HG03460 (cell line): Measurements from ENCODE around the gene RPS2.
A peak's percentile ranks its signal among the peaks of the same experiment; 100 is the strongest.

Experiments
- ATAC-seq: cut with Tn5 transposase; IDR thresholded peaks from one replicate; pipeline ENCODE4 v1.9.1; 2021; ENCODE audit not compliant: unreplicated experiment

Gene RPS2

DNA sequence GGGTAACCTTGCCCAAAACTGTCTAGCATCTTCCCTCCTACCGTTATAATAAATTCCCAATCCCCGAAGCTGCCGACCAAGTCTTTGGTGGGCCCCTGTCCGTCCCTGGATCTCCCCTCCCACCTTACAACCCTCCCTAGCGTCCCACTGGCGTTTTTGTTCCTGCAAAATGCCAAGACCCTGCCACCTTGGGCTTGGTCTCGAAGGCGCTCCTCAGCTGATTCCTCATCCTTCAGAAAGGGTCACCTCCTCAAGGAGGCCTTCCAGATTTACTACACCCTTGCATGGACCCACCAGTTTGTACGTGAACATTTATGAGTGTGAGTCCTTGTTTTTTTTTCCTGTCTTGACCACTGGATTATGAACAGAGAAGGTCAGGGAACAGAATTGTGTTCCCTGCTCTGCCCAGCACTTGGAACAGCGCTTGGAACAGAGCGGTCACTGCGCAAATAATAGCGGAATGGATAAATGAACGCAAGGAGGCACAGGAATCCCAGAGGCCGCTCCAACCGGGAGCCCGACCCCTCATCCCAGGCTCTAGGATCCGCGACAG, 18.4 kb upstream of the RPS2 start:
- no peak for ATAC-seq

DNA sequence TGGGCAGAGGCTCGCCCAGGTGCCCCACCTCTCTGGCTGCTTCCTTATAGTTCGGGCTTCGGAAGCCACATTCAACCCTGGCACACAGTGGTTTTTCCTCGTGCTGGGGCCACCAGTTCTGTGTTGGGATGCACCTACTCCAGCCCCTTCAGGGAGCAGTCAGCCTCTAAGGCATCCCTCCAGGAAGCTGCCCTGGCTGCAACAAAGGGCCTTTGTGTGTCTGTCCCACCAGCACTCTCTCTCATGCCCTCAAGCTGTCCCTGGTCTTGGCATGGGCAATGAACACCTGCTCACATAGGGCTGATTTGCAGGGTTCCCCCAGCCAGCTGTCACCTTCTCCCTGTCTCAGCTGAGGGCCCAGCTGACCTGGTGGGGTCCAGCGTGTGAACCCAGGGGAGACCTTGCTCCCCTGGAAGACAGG, 17.4 kb upstream of the RPS2 start:
- ATAC-seq: no peak

DNA sequence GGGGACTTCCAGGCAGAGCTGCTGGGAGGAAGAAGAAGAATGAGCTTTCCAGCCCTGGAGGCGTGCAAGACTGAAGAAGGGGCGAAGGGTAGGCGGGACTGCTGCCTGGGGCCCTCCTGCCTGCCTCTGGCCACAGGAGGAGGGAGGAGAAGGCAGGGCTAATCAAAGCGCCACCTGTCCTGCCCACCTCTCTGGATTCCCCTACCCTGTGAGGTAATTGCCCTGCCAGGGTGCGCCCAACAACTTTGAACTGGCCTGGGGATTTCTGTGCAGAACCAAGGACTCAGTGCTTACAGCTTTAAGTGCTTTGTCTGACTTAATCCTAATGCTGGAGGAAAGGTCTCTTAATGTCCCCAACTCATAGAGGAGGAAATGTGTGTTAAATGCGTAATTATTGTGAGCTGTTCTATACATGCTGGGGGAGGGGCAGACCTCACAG, 16.8 kb upstream of the RPS2 start, which contains the start of gene NOXO1:
NOXO1 (minus strand) TSS at position 72 of the 439 bp plus-strand sequence. CDS start 290 bp downstream, outside the sequence.
- ATAC-seq: no peak

DNA sequence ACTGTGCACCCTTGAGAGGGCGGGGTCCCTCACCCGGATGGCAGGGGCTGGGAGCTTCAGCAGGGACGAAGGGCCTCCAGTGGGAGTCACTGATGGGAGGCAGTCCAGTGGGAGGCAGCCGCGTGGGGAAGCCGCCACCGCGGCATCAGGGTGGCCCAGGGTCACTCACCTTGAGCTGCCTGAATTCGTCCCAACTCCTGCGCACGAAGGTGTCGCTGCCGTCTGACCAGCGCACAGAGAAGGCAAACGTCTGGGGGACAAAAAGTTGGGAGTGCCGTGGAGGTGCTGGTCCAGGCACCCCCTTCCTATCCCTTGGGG, 16.1 kb upstream of the RPS2 start:
- ATAC-seq: no peak

DNA sequence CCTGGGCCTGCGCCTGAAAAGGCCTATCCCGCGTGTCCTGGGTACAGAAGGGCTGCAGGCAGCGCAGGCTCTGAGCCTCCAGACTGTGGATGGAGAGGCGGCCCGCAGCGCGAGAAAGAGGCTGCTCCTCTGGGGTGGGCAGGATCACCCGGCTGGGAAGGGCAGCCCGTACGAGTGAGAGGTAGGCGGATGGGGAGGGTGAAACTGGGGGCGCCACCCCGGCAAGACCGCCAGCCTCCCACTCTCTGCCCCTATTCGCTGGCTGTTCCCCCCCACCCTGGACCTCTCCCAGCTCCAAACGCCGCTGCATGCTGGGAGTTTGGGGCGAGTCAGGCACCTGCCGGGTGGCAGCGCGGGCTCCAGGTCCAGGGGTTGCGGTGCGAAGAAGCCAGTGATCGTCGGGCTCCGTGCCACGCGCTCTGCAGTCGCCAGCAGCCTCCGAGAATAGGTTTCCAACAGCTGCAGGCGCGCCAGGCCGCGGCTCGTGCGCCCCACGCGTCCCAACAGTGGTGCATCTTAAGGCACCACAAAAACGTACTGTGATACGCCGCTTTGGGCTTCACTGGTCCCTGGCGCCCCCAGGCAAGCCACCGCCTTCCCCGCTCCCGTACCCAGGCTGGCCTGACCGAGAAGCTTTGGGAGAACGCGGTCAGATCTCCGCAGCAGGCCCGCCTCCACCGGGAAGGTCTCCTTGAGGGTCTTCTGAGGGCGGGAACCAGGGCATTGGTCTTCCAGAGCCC, 15.6 kb upstream of the RPS2 start:
- ATAC-seq: no peak

DNA sequence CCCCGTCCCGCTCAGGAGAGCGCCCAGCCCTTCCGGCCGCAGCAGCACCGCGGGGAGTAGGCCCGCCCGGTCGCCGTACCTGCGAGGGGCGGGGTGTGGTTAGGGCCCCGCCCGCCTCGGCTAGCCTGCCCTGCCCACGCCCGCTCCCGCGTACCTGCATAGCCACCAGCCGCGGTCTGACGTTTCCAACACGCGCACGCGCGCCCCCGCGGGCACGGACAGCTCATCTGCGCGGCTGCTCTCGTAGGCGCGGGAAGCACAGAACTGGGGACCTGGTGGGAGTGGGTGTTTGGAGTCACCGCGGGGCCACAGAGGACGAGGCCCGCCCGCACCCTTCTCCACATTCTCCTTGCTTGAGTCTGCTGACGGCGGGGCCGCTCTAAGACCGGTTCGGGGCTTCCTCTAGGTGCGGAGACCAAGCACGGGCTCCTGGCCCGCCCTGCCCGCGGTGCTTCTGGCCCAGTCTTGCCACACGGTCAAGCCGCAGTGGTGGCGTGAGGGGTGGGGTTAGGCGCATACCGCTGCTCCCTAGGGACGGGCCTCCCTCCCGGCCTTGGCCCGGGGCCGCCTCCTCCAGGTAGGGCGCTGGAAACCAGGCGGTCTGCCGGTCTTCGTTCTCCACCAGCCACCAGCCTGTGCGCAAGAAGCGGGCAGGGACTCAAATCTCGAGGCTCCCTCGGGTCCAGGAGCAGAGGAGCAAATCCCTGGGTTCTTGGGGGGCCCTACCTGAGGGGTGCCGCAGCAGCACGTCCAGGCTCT, 14.8 kb upstream of the RPS2 start:
- ATAC-seq: no peak

DNA sequence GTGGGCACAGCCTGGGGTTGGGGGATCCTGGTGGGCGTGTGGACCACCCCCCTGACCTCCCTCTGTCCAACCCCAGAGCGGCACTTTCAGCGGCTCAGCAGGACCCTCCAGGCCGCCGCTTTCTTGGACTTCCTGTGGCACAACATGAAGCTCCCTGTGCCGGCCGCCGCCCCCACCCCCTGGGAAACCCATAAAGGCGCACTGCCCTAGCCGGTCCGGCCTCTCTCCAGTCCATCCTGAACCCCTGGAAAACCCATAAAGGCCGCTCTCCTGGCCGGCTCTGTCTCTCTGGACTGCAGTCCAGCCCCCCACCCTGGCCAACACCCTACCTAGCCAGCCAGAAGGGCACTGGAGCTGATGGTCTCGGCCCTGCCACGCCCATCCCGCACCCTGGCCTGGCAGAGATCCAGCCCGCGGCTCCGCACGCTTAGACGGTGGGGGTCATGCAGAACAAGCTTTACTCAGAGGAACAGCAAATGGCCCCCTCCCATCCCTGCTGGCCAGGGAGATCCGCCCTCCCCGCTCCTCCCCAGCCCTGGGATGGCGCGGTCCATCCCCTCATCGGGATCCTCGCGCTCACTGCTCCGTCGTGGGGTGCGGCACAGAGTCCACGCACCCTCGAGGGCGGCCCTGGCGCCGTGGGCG, 14.0 kb upstream of the RPS2 start:
- no peak for ATAC-seq

DNA sequence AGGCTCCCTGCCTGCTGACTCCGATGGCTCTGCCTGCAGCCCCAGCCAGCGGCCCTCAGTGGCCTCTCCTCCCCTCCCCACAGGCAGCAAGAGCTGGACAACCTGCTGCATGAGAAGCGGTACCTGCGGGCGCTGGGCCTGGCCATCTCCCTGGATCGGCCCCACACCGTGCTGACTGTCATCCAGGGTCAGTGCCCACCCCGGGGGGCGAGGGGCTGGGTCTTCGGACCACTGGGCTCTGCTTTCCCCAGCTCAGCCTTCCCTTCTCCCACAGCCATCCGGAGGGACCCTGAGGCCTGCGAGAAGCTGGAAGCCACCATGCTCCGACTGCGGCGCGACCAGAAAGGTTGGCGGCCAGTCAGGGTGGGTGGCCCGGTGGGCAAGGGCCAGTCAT, 13.2 kb upstream of the RPS2 start:
- ATAC-seq: no peak

DNA sequence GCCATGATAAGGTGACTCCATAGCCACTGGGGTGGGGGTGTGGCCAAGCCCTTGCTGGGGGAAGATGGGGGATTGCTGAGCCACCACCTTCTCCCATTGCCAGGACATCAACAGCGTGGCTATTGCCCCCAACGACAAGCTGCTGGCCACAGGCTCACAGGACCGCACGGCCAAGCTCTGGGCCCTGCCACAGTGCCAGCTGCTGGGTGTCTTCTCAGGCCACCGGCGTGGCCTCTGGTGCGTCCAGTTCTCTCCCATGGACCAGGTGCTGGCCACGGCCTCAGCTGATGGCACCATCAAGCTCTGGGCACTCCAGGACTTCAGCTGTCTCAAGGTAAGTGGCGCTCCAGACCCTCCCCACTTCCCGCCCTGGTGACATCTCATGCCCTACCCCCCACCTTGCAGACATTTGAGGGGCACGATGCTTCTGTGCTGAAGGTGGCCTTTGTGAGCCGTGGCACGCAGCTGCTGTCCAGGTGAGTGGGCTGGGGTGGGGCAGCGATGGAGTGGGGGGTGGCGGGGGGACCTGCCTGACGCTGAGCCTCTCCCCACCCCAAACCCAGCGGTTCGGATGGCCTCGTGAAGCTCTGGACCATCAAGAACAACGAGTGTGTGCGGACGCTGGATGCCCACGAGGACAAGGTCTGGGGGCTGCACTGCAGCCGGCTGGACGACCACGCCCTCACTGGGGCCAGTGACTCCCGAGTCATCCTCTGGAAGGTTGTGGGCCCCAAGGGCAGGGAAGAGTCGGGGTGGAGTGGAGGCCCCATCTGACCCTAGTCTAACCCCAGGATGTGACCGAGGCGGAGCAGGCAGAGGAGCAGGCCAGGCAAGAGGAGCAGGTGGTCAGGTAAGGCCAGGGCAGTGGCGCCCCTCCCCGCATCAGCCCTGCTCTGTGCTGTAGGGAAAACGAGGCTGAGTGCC, 12.6 kb upstream of the RPS2 start:
- ATAC-seq: no peak

DNA sequence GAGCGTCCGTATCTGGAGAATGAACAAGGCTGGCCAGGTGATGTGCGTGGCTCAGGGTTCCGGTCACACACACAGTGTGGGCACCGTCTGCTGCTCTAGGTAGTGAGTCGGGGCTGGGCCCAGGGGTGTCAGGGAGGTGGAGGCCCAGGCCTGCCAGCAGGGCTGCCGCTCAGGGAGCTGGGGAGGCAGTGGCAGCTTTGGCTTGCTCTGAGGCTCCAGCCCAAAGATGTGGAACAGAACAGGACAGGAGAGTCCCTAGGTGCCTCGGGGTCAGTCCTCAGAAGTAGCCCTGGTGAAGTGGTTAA, 11.5 kb upstream of the RPS2 start:
- no peak for ATAC-seq

DNA sequence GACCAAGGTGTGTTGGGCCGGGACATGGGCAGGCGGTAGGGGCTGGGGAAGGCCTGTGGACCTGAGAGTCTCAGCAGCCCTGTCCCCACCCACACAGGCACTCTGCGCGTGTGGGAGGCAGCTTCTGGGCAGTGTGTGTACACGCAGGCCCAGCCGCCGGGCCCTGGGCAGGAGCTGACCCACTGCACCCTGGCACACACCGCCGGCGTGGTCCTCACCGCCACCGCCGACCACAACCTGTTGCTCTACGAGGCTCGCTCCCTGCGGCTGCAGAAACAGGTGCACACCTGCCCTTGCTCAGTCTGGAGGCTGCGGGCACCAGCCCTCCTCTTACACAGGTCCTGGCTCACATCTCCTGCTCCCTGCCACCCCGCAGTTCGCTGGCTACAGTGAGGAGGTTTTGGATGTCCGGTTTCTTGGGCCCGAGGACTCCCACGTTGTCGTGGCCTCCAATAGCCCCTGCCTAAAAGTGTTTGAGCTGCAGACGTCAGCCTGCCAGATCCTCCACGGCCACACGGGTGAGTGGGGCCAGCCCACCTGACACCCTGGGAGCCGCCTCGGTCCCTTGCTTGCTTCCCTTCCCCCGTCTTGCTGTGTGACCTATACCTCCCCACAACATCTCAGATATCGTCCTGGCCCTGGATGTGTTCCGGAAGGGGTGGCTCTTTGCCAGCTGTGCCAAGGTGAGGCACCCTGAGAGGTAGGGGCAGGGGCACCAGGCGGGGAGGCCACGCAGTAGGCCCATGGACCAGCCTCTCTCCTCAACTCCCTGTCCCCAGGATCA, 11.0 kb upstream of the RPS2 start:
- ATAC-seq: no peak

DNA sequence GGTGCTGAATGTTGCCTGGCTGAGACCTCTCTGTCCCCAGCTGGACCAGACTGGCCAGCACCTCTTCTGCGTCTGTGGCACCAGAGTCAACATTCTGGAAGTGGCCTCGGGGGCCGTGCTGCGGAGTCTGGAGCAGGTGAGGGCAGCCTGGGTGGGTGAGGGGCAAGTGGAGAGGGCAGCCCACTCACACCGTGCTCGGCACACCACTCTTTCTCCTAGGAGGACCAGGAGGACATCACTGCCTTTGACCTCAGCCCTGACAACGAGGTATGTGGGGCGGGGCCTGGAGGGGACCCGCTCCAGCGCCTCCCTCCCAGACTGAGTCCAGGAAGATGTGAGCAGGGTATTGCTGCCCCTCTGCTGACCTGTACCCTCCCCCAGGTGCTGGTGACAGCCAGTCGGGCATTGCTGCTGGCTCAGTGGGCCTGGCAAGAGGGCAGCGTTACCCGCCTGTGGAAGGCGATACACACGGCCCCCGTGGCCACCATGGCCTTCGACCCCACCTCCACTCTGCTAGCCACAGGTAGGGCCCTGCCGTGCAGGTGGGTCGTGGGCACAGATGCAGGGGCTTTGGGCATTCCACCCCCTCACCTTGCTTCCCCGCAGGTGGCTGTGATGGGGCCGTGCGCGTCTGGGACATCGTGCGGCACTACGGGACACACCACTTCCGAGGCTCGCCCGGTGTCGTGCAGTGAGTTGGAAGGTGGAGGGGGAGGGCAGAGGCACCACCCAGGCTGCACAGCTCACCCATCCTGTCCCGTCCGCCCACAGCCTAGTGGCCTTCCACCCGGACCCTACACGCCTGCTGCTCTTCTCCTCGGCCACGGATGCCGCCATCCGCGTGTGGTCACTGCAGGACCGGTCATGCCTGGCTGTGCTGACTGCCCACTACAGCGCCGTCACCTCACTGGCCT, 9.8 kb upstream of the RPS2 start:
- no peak for ATAC-seq

DNA sequence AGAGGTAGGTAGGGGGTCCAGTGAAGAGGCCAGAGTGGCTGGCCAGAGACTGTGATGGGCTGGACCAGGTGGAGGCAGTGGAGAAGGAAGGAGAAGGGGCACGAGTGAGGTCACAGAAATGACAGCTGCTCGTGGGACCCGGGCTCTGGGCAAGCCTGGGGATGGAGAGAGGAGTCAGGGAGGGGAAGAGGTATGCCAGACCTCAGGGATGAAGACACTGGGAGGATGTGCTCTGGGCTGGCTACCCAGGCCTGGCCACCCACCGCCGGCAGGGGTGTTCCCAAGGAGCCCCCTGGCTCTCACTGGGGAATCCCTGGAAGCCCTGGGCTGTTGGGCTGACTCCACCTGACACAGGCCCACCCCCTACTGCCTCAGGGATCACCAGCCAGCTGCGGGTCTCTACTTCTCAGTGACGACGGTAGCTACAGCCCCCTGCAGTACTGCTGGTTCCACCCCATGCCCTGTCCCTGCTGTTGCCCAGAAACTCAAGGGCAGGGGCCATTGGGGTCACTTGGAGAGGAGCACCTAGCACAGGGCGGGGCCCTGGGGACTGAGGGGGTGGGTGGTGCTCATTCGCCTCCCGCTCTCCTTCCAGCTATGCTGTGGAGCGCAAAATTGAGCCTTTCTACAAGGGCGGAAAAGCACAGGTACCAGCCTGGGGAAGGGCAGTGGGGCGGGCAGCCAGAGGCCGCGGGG, 9.0 kb upstream of the RPS2 start:
- no peak for ATAC-seq

DNA sequence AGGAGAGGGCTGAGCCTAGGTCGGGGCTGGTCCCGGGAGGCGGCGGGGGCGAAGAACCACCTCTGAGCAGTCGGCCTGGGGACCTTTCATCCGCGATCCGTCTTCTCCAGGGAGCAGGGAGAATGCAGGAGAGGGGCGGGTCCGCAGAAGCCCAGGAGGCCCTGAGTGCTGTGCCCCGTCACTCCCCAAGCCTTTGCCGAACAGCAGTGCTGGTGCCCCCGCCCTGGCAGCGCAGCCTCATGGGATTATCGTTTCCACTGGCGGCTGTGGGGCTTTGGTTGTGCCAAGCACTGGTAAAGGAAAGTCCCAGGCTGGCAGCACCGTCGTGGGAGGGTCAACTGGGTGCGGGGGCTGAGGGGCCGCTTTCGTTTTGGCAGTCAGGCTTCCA, 7.9 kb upstream of the RPS2 start:
- ATAC-seq: no peak

DNA sequence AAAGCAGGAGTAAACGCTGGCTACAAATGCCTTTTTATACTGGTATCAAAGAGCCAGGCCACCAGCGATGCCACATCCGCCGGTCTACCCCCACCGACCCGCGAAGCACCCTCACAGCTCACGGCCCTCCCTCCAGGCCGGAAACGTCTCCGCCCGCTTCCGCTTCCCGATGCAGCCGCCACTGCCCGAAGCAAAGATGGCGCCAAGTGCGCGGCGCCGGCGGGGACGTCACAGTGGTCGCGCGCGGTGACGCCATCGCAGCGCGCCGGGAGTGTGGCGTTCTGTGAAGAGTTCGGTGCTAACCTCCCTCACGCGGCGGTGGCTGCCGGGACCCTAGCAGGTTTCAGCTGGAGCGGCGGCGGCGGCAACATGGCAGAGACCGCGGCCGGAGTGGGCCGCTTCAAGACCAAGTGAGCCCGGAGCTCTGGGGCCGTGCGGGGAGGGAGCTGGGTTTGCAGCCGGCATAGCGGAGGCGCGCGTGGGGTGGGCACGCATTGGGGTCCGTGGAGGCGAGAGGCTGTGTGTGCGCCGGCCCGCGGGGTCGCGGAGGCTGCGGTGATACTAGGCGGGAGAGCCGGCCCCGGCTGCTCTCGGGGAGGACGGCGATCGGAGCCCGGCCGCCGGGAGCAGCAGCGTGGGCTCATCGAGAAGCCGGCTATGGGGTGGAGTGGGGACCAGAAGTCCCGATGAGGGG, 7.3 kb upstream of the RPS2 start, which contains the start of gene TBL3:
TBL3 (plus strand) TSS at position 258 of the 694 bp plus-strand sequence; CDS start at position 370, 112 bp downstream.
- ATAC-seq: peak; percentile 76

DNA sequence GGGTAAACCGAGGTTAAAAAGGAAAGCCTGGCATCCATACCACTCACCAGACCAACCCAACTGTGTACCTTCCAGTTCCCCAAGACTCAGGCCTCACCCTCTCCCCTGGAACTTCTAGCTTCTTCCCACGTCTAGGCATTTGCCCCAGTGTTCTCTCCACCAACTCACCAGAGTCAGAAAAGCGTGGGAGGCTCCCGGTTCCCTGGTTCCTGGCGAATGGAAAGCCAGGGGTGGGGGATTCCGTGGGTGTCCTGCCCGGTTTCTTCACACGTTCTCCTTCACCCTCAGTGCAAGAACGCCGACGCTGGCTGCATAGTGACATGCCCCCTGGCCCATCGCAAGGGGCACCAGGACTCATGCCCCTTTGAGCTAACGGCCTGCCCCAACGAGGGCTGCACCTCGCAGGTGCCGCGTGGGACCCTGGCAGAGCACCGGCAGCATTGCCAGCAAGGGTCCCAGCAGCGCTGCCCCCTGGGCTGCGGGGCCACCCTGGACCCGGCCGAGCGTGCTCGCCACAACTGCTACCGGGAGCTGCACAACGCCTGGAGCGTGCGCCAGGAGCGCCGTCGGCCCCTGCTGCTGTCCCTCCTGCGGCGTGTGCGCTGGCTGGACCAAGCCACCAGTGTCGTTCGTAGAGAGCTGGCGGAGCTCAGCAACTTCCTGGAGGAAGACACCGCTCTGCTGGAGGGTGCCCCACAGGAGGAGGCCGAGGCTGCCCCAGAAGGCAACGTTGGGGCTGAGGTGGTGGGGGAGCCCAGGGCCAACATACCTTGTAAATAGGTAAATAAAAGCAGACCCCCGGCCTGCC, 3.7 kb upstream of the RPS2 start:
- ATAC-seq: no peak

DNA sequence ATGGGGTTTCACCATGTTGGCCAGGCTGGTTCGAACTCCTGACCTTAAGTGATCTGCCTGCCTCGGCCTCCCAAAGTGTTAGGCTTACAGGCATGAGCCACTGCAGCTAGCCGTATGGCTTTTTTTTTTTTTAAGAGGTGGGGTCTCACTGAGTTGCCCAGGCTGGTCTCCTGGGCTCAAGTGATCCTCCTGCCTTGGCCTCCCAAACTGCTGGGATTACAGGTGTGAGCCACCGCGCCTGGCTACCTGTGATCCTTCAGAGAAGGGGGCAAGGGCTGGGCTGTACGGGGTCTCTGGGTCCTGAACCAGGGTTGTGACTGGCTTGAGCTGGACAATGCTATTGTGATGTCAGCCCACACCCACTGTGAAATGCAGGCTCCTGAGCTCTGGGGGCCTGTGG, 1.8 kb upstream of the RPS2 start, which contains the start of gene RNF151:
RNF151 (plus strand) TSS at position 397 of the 400 bp plus-strand sequence. CDS start 26 bp downstream, outside the sequence.
- ATAC-seq: no peak
